ENCODE data around the gene SAMD10.

DNA sequence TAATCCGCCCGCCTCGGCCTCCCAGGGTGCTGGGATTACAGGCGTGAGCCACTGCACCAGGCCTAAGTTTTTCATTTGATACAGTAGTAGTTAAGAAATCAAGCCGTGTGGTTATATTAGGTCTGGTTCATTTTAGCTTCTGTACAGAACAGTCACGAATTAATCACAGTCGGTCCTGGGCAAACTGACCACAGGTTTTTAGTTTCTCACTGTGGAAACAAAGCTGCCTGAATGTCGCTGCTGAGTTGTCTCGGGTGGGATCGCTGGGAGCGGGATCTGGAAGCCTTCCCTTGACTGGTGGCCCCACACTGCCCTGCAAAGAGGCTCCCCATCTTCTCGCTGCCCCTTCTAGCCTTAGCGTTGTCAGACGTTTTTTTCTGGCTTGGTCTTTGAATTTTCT, 41.8 kb downstream of the SAMD10 start:
- TF ChIP-seq, protein P1, sequence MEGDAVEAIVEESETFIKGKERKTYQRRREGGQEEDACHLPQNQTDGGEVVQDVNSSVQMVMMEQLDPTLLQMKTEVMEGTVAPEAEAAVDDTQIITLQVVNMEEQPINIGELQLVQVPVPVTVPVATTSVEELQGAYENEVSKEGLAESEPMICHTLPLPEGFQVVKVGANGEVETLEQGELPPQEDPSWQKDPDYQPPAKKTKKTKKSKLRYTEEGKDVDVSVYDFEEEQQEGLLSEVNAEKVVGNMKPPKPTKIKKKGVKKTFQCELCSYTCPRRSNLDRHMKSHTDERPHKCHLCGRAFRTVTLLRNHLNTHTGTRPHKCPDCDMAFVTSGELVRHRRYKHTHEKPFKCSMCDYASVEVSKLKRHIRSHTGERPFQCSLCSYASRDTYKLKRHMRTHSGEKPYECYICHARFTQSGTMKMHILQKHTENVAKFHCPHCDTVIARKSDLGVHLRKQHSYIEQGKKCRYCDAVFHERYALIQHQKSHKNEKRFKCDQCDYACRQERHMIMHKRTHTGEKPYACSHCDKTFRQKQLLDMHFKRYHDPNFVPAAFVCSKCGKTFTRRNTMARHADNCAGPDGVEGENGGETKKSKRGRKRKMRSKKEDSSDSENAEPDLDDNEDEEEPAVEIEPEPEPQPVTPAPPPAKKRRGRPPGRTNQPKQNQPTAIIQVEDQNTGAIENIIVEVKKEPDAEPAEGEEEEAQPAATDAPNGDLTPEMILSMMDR (IDR thresholded peaks at IDR 0.05), result no peak
- no peak for TF ChIP-seq POLR2A (IDR thresholded peaks at IDR 0.05)
- TF ChIP-seq POLR2AphosphoS5 (IDR thresholded peaks at IDR 0.05), result no peak
